Thyroid gland (tissue), 4 donors: Measurements from ENCODE around the gene HSF5.

Experiments used
- CTCF ChIP-seq, 6 experiments: fragments of 200-600 bp in 3 of 6; fragments of 450-650 bp in 3 of 6; sonication (generic) in 3 of 6; IDR thresholded peaks; one replicate each; pipeline ENCODE4 v1.5.1; 2016 to 2019; ENCODE audit warnings: antibody characterized with exemption in 6 of 6, mild to moderate bottlenecking in 2 of 6, inconsistent platforms in 1 of 6, moderate library complexity in 1 of 6
- POLR2A ChIP-seq, 2 donors: fragments of 450-650 bp; IDR thresholded peaks; one replicate each; pipeline ENCODE4 v1.6.1; 2017; ENCODE audit warnings: antibody characterized with exemption in 2 of 2, mild to moderate bottlenecking in 2 of 2, moderate library complexity in 1 of 2

DNA sequence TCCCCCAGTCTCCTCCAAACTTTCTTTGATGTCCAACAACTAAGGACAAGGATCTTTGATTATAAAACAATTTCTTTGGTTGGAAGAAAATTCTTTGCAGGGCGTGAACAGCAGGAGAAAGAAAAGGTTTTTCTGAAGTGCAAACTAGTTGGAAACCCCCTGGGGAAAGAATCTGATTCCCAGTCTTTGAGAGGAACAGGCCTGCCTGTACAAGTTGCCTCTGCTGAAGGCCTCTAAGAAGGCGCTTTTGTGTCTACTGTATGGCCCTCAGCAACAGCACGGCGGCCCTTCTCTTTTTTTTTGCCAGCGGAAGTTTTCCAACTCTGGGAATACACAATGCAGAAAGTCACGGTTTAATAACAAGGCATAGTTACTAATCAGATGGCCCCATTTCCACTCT is 84.9 kb downstream of the HSF5 start:
- TF ChIP-seq CTCF (IDR thresholded peaks at IDR 0.05) = no peak
- TF ChIP-seq POLR2A (IDR thresholded peaks at IDR 0.05) = no peak
